Fibroblast of skin of left quadriceps (primary cell): Measurements from ENCODE around the gene MAP3K14.
"Not testable (repeated sequence)": the region's sequence is repeated elsewhere in the genome, so short reads cannot be mapped to it uniquely, and the experiment has no call there.

ENCODE experiments used
- DNase-seq, 2 experiments: peaks; one replicate each; pipeline ENCODE4 v3.0.0-alpha.2; 2013; ENCODE audit warnings: low read depth in 2 of 2

The MAP3K14 gene

GRCh38 chr17:45258981-45259380, 57.8 kb downstream of the MAP3K14 start:
- no peak for DNase-seq

GRCh38 chr17:45257115-45257514, 59.7 kb downstream of the MAP3K14 start:
- no peak for DNase-seq

- no peak for DNase-seq
Measured at GRCh38 chr17:45256114-45256966, 60.5 kb downstream of the MAP3K14 start.

GRCh38 chr17:45255358-45255757, 61.5 kb downstream of the MAP3K14 start:
- no peak for DNase-seq

GRCh38 chr17:45253879-45254278, 62.9 kb downstream of the MAP3K14 start:
- no peak for DNase-seq

GRCh38 chr17:45253237-45253636, 63.6 kb downstream of the MAP3K14 start:
- DNase-seq = not testable (repeated sequence)

GRCh38 chr17:45251931-45252330, 64.9 kb downstream of the MAP3K14 start:
- DNase-seq = no peak

GRCh38 chr17:45248132-45248957, 68.5 kb downstream of the MAP3K14 start:
- DNase-seq = no peak

GRCh38 chr17:45247429-45248131, 69.2 kb downstream of the MAP3K14 start:
- no peak for DNase-seq

GRCh38 chr17:45246861-45247428, 69.9 kb downstream of the MAP3K14 start:
- no peak for DNase-seq

- DNase-seq = no peak
Measured at GRCh38 chr17:45246338-45246737, 70.5 kb downstream of the MAP3K14 start.

- DNase-seq = no peak
Measured at GRCh38 chr17:45244725-45245656, 71.8 kb downstream of the MAP3K14 start.

GRCh38 chr17:45243750-45244149, 73.1 kb downstream of the MAP3K14 start:
- DNase-seq = no peak

GRCh38 chr17:45242029-45242414, 74.8 kb downstream of the MAP3K14 start:
- no peak for DNase-seq

GRCh38 chr17:45241328-45242028, 75.3 kb downstream of the MAP3K14 start:
- no peak for DNase-seq

- DNase-seq = no peak
Measured at GRCh38 chr17:45240905-45241327, 75.9 kb downstream of the MAP3K14 start.

- DNase-seq = no peak
Measured at GRCh38 chr17:45238155-45238774, 78.6 kb downstream of the MAP3K14 start.

- no peak for DNase-seq
Measured at GRCh38 chr17:45237686-45238085, 79.1 kb downstream of the MAP3K14 start.

- no peak for DNase-seq
Measured at GRCh38 chr17:45236282-45236606, 80.6 kb downstream of the MAP3K14 start.
